IMR-90 (cell line): Measurements from ENCODE around the gene RADIL.

Experiments used
- CTCF ChIP-seq: conservative IDR thresholded peaks from 2 replicates; pipeline ENCODE4 v1.5.1; 2012; ENCODE audit warnings: mild to moderate bottlenecking, low read depth, low read length, improper control_type of control experiment
- POLR2A ChIP-seq: IDR thresholded peaks from 2 replicates; pipeline ENCODE4 v1.6.1; 2012; ENCODE audit warnings: mild to moderate bottlenecking, low read depth, low read length

- TF ChIP-seq CTCF (no peak), POLR2A (no peak)
Measured at GRCh38 chr7:4807598-4808016, 75.9 kb downstream of the RADIL start.
